DOHH2 (cell line): ENCODE results near the gene CHD6.

Experiments
- H3F3A ChIP-seq: fragments of 200-600 bp; sonication (generic), shearing (Covaris generic); 2 replicates; pipeline ENCODE4 v1.6.0; 2016; ENCODE audit warnings: antibody characterized with exemption, mild to moderate bottlenecking; ENCODE audit not compliant: control insufficient read depth, insufficient read depth
- H3K27ac ChIP-seq: fragments of 200-600 bp; sonication (generic); 2 replicates; pipeline ENCODE4 v1.5.1; 2014; ENCODE audit warnings: low read depth, mild to moderate bottlenecking, low read length, moderate library complexity
- H3K27me3 ChIP-seq: fragments of 200-600 bp; sonication (generic); 2 replicates; pipeline ENCODE4 v1.6.1; 2014; ENCODE audit warnings: mild to moderate bottlenecking, low read length, mixed read lengths; ENCODE audit not compliant: control insufficient read depth
- H3K36me3 ChIP-seq: fragments of 200-600 bp; sonication (generic); 2 replicates; pipeline ENCODE4 v1.6.1; 2014; ENCODE audit warnings: mild to moderate bottlenecking, low read length, moderate library complexity, mixed read lengths; ENCODE audit not compliant: control insufficient read depth
- H3K4me1 ChIP-seq: fragments of 200-600 bp; sonication (generic); 2 replicates; pipeline ENCODE4 v1.6.1; 2014; ENCODE audit warnings: mild to moderate bottlenecking, low read length, mixed read lengths; ENCODE audit not compliant: control insufficient read depth
- H3K4me2 ChIP-seq: fragments of 200-600 bp; sonication (generic); 2 replicates; pipeline ENCODE4 v1.6.0; 2014; ENCODE audit warnings: mild to moderate bottlenecking, low read length, moderate library complexity
- H3K4me3 ChIP-seq: fragments of 200-600 bp; sonication (generic); 2 replicates; pipeline ENCODE4 v1.5.1; 2014; ENCODE audit warnings: mild to moderate bottlenecking, low read length, mixed read lengths
- H3K79me2 ChIP-seq: fragments of 200-600 bp; sonication (generic); 2 replicates; pipeline ENCODE4 v1.6.1; 2014; ENCODE audit warnings: mild to moderate bottlenecking, low read length, mixed read lengths; ENCODE audit not compliant: control insufficient read depth
- H3K9me2 ChIP-seq: fragments of 200-600 bp; sonication (generic); replicated peaks from 2 replicates; pipeline ENCODE4 v1.6.1; 2014; ENCODE audit warnings: mild to moderate bottlenecking, low read length, mixed read lengths; ENCODE audit not compliant: control insufficient read depth
- H3K9me3 ChIP-seq: fragments of 200-600 bp; sonication (generic); 2 replicates; pipeline ENCODE4 v1.6.1; 2014; ENCODE audit warnings: antibody characterized with exemption, low read length, mixed read lengths; ENCODE audit not compliant: control insufficient read depth, insufficient read depth
- H4K20me1 ChIP-seq: fragments of 200-600 bp; sonication (generic); 2 replicates; pipeline ENCODE4 v1.6.0; 2014; ENCODE audit warnings: low read depth, mild to moderate bottlenecking, antibody characterized with exemption, low read length, moderate library complexity; ENCODE audit not compliant: control insufficient read depth, insufficient read depth
- CTCF ChIP-seq: fragments of 200-600 bp; sonication (generic); IDR thresholded peaks from one replicate; pipeline ENCODE4 v1.5.1; 2014; ENCODE audit warnings: antibody characterized with exemption, mild to moderate bottlenecking, low read depth, low read length; ENCODE audit not compliant: poor library complexity, severe bottlenecking
- EZH2phosphoT487 ChIP-seq: fragments of 200-600 bp; sonication (generic); IDR thresholded peaks from 2 replicates; pipeline ENCODE4 v1.6.1; 2017; ENCODE audit warnings: borderline replicate concordance, mild to moderate bottlenecking, antibody characterized with exemption, low read length, moderate library complexity, mixed read lengths

Gene CHD6

GRCh38 chr20:41617902-41618806, at the start of gene CHD6:
Gene CHD6 (minus strand): TSS chr20:41618377. CDS start chr20:41551337, 67,040 bp downstream.
- no peaks in the 10 kb centered on the region for H3K9me2 ChIP-seq
- no peaks in the 10 kb centered on the region for H3K36me3 ChIP-seq
- H4K20me1 ChIP-seq = peaks cover 4% of the 10 kb centered on the region
- TF ChIP-seq CTCF = no peak
- no peak for TF ChIP-seq EZH2phosphoT487
- peak within 1 kb of the TSS; percentile 87 for H3K4me2 ChIP-seq
- H3K27me3 ChIP-seq = peaks cover 18% of the 10 kb centered on the region; the same call in 1 of the 2 replicates
- no peaks in the 10 kb centered on the region for H3K9me3 ChIP-seq
- peak within 1 kb of the TSS; percentile 90 for H3K4me3 ChIP-seq
- peaks cover 45% of the 10 kb centered on the region for H3K79me2 ChIP-seq
- H3F3A ChIP-seq = no peaks in the 10 kb centered on the region
- H3K4me1 ChIP-seq = peaks cover 30% of the 10 kb centered on the region
- H3K27ac ChIP-seq = peak within 1 kb of the TSS; percentile 42

GRCh38 chr20:41664584-41664983, 46.4 kb upstream of the CHD6 start:
- Histone ChIP-seq H3F3A (no peaks in the 10 kb centered on the region), H3K4me2 (peak overlapping the region; percentile 65), H4K20me1 (no peaks in the 10 kb centered on the region), H3K9me2 (no peaks in the 10 kb centered on the region), H3K36me3 (no peaks in the 10 kb centered on the region), H3K9me3 (no peaks in the 10 kb centered on the region), H3K4me3 (peak overlapping the region; percentile 64), H3K27ac (no peak overlapping the region), H3K27me3 (0 out of 2 replicates have a peak, but pooled peaks cover under 1% of the 10 kb centered on the region), H3K4me1 (peaks cover 15% of the 10 kb centered on the region), H3K79me2 (no peaks in the 10 kb centered on the region)
- no peak for TF ChIP-seq CTCF
- TF ChIP-seq EZH2phosphoT487 = no peak

- Histone ChIP-seq H3K4me1 (no peaks in the 10 kb centered on the region; the same call in 1 of the 2 replicates), H3K27me3 (peaks cover 12% of the 10 kb centered on the region; the same call in 1 of the 2 replicates), H3K4me2 (0 out of 2 replicates have a peak overlapping the region, but pooled peaks have one; percentile 4), H3K9me2 (no peaks in the 10 kb centered on the region), H3K79me2 (no peaks in the 10 kb centered on the region), H3K9me3 (no peaks in the 10 kb centered on the region), H3K27ac (no peak overlapping the region), H4K20me1 (no peaks in the 10 kb centered on the region), H3F3A (no peaks in the 10 kb centered on the region), H3K36me3 (no peaks in the 10 kb centered on the region), H3K4me3 (no peak overlapping the region)
- TF ChIP-seq CTCF (no peak), EZH2phosphoT487 (no peak)
These were observed 39.5 kb upstream of the CHD6 start for GRCh38 chr20:41657655-41658054.
